VCaP (cell line): ENCODE results near the gene NR3C2.

Source experiments
- H3K27ac ChIP-seq: fragments of 450-650 bp; 2 replicates; pipeline ENCODE4 v1.5.1; 2017
- TF ChIP-seq, protein P1 (sequence below): fragments of 450-650 bp; conservative IDR thresholded peaks from 2 replicates; pipeline ENCODE4 v1.5.1; 2017; ENCODE audit warnings: mild to moderate bottlenecking, moderate library complexity

Gene NR3C2

GRCh38 chr4:148171596-148171995, 270.6 kb downstream of the NR3C2 start:
- TF ChIP-seq, protein P1, sequence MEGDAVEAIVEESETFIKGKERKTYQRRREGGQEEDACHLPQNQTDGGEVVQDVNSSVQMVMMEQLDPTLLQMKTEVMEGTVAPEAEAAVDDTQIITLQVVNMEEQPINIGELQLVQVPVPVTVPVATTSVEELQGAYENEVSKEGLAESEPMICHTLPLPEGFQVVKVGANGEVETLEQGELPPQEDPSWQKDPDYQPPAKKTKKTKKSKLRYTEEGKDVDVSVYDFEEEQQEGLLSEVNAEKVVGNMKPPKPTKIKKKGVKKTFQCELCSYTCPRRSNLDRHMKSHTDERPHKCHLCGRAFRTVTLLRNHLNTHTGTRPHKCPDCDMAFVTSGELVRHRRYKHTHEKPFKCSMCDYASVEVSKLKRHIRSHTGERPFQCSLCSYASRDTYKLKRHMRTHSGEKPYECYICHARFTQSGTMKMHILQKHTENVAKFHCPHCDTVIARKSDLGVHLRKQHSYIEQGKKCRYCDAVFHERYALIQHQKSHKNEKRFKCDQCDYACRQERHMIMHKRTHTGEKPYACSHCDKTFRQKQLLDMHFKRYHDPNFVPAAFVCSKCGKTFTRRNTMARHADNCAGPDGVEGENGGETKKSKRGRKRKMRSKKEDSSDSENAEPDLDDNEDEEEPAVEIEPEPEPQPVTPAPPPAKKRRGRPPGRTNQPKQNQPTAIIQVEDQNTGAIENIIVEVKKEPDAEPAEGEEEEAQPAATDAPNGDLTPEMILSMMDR, result no peak
- H3K27ac ChIP-seq, result no peak overlapping the region

- TF ChIP-seq, protein P1, result no peak
- H3K27ac ChIP-seq, result peak overlapping the region; percentile 11; the same call in 1 of the 2 replicates
These were observed 271.5 kb downstream of the NR3C2 start for GRCh38 chr4:148170408-148171365.

- TF ChIP-seq, protein P1, result no peak
- no peak overlapping the region for H3K27ac ChIP-seq
These were observed 276.1 kb downstream of the NR3C2 start for GRCh38 chr4:148166132-148166591.

- TF ChIP-seq, protein P1, result no peak
These were observed 277.7 kb downstream of the NR3C2 start for GRCh38 chr4:148164557-148164956.

GRCh38 chr4:148162991-148163390, 279.2 kb downstream of the NR3C2 start:
- 0 out of 2 replicates have a peak overlapping the region, but pooled peaks have one; percentile 25 for H3K27ac ChIP-seq
- TF ChIP-seq, protein P1, result no peak

More at GRCh38 chr4:148164557-148164956, 277.7 kb downstream of the NR3C2 start:
- 0 out of 2 replicates have a peak overlapping the region, but pooled peaks have one; percentile 25 for H3K27ac ChIP-seq

DNA sequence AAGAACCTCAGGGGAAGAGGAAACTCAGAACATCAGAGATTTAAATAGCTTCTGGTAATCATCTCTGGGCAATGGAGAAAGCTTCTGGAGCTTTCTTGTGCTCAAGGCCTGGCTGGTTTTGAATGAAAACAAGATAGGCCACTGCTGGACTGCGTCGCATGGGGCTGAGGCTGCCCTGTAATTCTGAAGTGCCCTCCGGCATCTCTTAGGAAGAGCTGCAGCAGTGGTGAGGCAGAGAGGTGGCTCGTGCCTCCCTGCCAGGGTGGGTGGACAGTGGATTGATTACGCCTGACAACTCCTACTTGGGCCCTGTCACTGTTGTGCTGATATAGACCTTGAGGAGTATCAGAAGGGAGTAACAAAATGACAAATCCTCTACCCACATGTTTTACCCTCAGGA, 279.7 kb downstream of the NR3C2 start:
- no peak overlapping the region for H3K27ac ChIP-seq
- TF ChIP-seq, protein P1, result no peak

GRCh38 chr4:148161601-148162000, 280.6 kb downstream of the NR3C2 start:
- TF ChIP-seq, protein P1, result no peak
- no peak overlapping the region for H3K27ac ChIP-seq
